Uterus (tissue), 2 donors: ENCODE measurements around the gene ADGRD1.

ENCODE experiments used
- POLR2A ChIP-seq, 2 donors: fragments of 450-650 bp; IDR thresholded peaks; one replicate each; pipeline ENCODE4 v1.6.1; 2016; ENCODE audit warnings: antibody characterized with exemption in 2 of 2, mild to moderate bottlenecking in 1 of 2, moderate library complexity in 1 of 2
- TF ChIP-seq, protein P1 (sequence below), 4 experiments: fragments of 200-600 bp in 2 of 4; fragments of 450-650 bp in 2 of 4; sonication (generic) in 2 of 4; IDR thresholded peaks; one replicate each; pipeline ENCODE4 v1.5.1; 2016 to 2019; ENCODE audit warnings: antibody characterized with exemption in 4 of 4, mild to moderate bottlenecking in 2 of 4, moderate library complexity in 1 of 4

DNA sequence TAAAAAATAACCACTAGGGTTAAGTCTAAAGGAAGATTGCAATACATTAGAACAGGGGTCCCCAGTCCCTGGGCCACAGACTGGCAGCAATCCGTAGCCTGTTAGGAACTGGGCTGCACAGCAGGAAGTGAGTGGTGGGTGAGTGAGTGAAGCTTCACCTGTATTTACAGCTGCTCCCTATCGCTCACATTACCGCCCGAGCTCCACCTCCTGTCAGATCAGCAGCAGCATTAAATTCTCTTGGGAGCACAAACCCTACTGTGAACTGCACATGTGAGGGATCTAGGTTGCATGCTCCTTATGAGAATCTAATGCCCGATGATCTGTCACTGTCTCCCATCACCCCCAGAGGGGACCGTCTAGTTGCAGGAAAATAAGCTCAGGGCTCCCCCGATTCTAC is 15.5 kb downstream of the ADGRD1 start:
- TF ChIP-seq, protein P1, sequence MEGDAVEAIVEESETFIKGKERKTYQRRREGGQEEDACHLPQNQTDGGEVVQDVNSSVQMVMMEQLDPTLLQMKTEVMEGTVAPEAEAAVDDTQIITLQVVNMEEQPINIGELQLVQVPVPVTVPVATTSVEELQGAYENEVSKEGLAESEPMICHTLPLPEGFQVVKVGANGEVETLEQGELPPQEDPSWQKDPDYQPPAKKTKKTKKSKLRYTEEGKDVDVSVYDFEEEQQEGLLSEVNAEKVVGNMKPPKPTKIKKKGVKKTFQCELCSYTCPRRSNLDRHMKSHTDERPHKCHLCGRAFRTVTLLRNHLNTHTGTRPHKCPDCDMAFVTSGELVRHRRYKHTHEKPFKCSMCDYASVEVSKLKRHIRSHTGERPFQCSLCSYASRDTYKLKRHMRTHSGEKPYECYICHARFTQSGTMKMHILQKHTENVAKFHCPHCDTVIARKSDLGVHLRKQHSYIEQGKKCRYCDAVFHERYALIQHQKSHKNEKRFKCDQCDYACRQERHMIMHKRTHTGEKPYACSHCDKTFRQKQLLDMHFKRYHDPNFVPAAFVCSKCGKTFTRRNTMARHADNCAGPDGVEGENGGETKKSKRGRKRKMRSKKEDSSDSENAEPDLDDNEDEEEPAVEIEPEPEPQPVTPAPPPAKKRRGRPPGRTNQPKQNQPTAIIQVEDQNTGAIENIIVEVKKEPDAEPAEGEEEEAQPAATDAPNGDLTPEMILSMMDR (IDR thresholded peaks at IDR 0.05) = no peak
- TF ChIP-seq POLR2A (IDR thresholded peaks at IDR 0.05) = no peak
